PFSK-1 (cell line): ENCODE results near the gene SLC25A26.

Experiments used
- SIN3A ChIP-seq: IDR thresholded peaks from 2 replicates; pipeline ENCODE4 v1.6.1; 2012; ENCODE audit warnings: mild to moderate bottlenecking, low read length, moderate library complexity, borderline replicate concordance; ENCODE audit not compliant: insufficient read depth
- TAF1 ChIP-seq: IDR thresholded peaks from 2 replicates; pipeline ENCODE4 v1.6.1; 2012; ENCODE audit warnings: low read length, control low read depth, borderline replicate concordance; ENCODE audit not compliant: insufficient read depth

GRCh38 chr3:66419036-66419435 is 198.2 kb downstream of the SLC25A26 start:
- TF ChIP-seq SIN3A (no peak), TAF1 (no peak)
